Stomach smooth muscle (tissue), 2 donors: ENCODE measurements around the gene TACC3.

ENCODE experiments used
- H3K27ac ChIP-seq: one replicate; pipeline ENCODE4 v1.7.0; 2013; ENCODE audit warnings: mild to moderate bottlenecking, low read length, inconsistent platforms
- H3K27me3 ChIP-seq, 2 donors: one replicate each; pipeline ENCODE4 v1.7.0; 2013; ENCODE audit warnings: low read length in 2 of 2; ENCODE audit not compliant: insufficient read depth in 2 of 2, control insufficient read depth in 1 of 2
- H3K36me3 ChIP-seq, 2 donors: one replicate each; pipeline ENCODE4 v1.7.0; 2013; ENCODE audit warnings: low read length in 2 of 2; ENCODE audit not compliant: control insufficient read depth in 2 of 2, insufficient read depth in 2 of 2
- H3K4me1 ChIP-seq: one replicate; pipeline ENCODE4 v1.7.0; 2013; ENCODE audit warnings: low read length; ENCODE audit not compliant: control insufficient read depth, insufficient read depth
- H3K4me3 ChIP-seq, 2 donors: one replicate each; pipeline ENCODE4 v1.7.0; 2013; ENCODE audit warnings: low read length in 2 of 2
- H3K9ac ChIP-seq, 2 donors: one replicate each; pipeline ENCODE4 v1.7.0; 2013; ENCODE audit warnings: low read length in 2 of 2, mild to moderate bottlenecking in 1 of 2
- H3K9me3 ChIP-seq, 2 donors: one replicate each; pipeline ENCODE4 v1.7.0; 2013; ENCODE audit warnings: low read length in 2 of 2; ENCODE audit not compliant: control insufficient read depth in 2 of 2
- donor health status: healthy.
- donor health status: Pancreatic carcinoma.

The TACC3 gene

DNA sequence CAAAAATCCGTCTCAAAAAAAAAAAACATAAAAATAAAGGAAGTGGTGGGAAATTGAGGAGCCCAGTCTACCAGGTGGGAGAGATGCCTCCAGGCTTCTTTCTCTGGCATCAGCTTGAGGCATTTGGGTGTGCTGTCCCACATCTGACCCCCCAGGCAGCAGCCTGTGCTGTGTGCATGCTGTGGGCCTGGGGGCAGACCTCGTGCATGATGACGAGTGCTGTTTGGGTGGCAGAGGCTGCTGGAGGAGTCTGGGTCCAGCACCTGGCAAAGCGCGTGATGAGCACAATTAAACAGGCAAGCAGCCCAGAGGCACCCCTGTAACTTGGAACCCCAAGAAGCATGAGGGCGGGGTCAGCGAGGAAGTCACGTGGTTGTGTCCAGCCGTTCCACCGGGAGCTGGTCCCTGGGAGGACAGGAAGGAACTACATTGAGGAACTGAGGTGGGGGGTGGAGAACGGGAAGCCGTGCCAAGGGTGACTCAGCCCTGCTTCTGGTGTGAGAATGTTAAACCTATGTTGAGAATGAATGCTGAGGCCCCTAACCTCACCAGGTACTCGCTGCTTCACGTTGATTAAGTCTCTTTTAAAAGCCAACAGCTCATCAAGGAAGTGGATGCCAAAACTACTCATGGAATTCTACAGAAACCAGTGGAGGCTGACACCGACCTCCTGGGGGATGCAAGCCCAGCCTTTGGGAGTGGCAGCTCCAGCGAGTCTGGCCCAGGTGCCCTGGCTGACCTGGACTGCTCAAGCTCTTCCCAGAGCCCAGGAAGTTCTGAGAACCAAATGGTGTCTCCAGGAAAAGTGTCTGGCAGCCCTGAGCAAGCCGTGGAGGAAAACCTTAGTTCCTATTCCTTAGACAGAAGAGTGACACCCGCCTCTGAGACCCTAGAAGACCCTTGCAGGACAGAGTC lies 6.1 kb downstream of the TACC3 start:
- no peak overlapping the region for H3K9ac ChIP-seq
- no peaks in the 10 kb centered on the region for H3K27me3 ChIP-seq
- H3K4me3 ChIP-seq: no peak overlapping the region
- H3K9me3 ChIP-seq: no peaks in the 10 kb centered on the region
- H3K27ac ChIP-seq: no peak overlapping the region
- peaks cover 10 to 19% of the 10 kb centered on the region in 2 donors for H3K36me3 ChIP-seq
- H3K4me1 ChIP-seq: peaks cover 9% of the 10 kb centered on the region

DNA sequence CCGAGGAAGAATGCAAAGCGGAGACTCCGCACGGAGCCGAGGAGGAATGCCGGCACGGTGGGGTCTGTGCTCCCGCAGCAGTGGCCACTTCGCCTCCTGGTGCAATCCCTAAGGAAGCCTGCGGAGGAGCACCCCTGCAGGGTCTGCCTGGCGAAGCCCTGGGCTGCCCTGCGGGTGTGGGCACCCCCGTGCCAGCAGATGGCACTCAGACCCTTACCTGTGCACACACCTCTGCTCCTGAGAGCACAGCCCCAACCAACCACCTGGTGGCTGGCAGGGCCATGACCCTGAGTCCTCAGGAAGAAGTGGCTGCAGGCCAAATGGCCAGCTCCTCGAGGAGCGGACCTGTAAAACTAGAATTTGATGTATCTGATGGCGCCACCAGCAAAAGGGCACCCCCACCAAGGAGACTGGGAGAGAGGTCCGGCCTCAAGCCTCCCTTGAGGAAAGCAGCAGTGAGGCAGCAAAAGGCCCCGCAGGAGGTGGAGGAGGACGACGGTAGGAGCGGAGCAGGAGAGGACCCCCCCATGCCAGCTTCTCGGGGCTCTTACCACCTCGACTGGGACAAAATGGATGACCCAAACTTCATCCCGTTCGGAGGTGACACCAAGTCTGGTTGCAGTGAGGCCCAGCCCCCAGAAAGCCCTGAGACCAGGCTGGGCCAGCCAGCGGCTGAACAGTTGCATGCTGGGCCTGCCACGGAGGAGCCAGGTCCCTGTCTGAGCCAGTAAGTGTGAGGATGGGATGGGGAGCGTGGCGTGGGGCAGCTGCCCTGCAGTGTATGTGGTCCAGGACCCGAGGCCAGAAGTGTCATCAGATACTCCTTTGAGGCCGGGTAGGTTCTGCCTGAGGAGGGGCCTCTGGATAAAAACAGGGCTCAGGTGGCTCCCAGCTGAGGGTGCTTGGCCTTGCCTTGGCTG lies 7.0 kb downstream of the TACC3 start:
- H3K9me3 ChIP-seq: no peaks in the 10 kb centered on the region
- H3K9ac ChIP-seq: no peak overlapping the region
- H3K4me1 ChIP-seq: peaks cover 5% of the 10 kb centered on the region
- H3K27me3 ChIP-seq: no peaks in the 10 kb centered on the region
- H3K36me3 ChIP-seq: peaks cover 10 to 21% of the 10 kb centered on the region in 2 donors
- no peak overlapping the region for H3K4me3 ChIP-seq
- H3K27ac ChIP-seq: no peak overlapping the region

DNA sequence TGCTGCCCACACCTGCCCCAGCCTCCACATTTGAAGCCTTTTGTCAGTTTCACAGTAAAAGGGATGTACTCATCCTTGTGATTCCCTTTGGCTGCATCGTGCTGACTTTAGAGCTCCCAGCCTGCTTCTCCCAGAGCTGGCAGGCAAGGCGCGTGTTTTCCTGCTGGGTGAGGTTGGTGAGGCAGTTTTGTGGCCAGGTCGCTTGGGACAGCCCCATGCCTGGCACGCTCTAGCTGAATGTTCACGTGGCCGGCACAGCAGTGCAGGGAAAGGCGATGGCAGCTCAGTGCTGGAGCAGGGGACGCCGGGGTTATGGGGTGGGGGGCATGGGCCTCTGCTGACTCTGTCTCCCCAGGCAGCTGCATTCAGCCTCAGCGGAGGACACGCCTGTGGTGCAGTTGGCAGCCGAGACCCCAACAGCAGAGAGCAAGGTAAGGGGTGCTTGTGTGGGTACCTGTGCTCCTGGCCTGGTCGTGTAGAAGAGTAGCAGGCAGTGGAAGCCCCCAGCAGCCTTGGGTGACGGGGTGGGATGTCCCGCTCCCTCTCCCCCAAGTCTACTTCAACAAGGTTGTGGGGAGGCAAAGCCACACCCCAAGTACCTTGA lies 9.3 kb downstream of the TACC3 start:
- no peak overlapping the region for H3K27ac ChIP-seq
- peaks cover 2% of the 10 kb centered on the region for H3K4me1 ChIP-seq
- no peak overlapping the region for H3K9ac ChIP-seq
- H3K9me3 ChIP-seq: no peaks in the 10 kb centered on the region
- H3K36me3 ChIP-seq: peaks cover 8 to 15% of the 10 kb centered on the region in 2 donors
- no peak overlapping the region for H3K4me3 ChIP-seq
- no peaks in the 10 kb centered on the region for H3K27me3 ChIP-seq

DNA sequence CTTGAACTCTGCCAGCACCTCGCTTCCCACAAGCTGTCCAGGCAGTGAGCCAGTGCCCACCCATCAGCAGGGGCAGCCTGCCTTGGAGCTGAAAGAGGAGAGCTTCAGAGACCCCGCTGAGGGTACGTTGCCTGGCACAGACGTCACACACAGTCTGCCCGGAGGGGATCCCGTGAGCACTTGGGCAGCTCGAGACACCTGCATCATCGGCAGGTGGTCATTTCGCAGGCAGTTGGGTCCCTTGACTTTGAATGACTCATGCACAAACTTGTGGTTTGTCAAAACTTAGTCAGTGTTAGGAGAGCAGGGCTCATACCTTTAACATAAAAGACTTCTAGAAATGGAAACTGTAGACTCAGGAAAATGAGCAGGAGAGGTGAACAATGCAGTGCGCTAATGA lies 9.9 kb downstream of the TACC3 start:
- peaks cover 2% of the 10 kb centered on the region for H3K4me1 ChIP-seq
- H3K27me3 ChIP-seq: no peaks in the 10 kb centered on the region
- no peaks in the 10 kb centered on the region for H3K9me3 ChIP-seq
- no peak overlapping the region for H3K9ac ChIP-seq
- no peak overlapping the region for H3K4me3 ChIP-seq
- peaks cover 7 to 14% of the 10 kb centered on the region in 2 donors for H3K36me3 ChIP-seq
- H3K27ac ChIP-seq: no peak overlapping the region

DNA sequence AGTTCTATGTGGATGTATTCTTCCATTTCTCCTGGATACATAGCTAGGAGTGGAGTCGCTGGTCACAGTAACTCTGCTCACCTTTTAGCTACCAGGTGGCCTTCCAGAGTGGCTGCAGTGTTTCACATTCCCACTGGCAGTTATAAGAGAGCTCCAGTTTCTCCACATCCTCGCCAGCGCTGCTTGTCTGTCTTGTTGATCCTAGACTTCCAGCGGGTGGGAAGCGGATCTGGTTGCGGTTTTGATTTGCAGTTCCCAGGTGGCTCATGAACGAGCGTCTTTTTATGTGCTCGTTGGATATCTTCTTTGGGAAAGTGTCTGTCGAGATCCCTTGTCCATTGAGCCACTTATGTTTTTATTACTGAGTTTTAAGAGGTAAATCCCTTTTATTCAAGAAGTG lies 11.6 kb downstream of the TACC3 start:
- Histone ChIP-seq H3K27me3 (no peaks in the 10 kb centered on the region), H3K27ac (no peak overlapping the region)

DNA sequence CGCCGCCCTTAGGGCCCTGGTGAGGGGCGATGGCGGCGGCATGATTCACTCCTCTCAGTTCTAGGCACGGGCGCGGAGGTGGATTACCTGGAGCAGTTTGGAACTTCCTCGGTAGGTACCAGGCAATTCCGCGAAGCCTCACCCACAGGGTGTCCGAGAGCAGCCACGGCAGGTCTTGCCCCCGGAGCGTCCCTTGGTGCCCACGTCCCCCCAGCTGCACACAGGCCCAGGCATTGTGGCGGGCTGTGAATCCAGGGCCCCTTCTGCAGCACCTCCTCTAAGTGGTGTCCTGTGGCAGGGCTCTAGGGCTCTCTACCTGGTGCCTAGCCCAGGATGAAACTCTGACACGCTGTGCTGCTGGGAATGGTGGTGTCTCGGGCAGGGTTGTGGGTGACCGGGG lies 13.9 kb downstream of the TACC3 start:
- no peaks in the 10 kb centered on the region for H3K27me3 ChIP-seq
- H3K36me3 ChIP-seq: peaks cover 12% of the 10 kb centered on the region in 2 donors
- peaks cover 0 to 9% of the 10 kb centered on the region in 2 donors for H3K9me3 ChIP-seq
- H3K9ac ChIP-seq: no peak overlapping the region
- H3K4me1 ChIP-seq: no peaks in the 10 kb centered on the region
- H3K4me3 ChIP-seq: no peak overlapping the region
- H3K27ac ChIP-seq: no peak overlapping the region

More for the DNA sequence above, 11.6 kb downstream of the TACC3 start:
- no peak overlapping the region for H3K4me3 ChIP-seq
- H3K36me3 ChIP-seq: peaks cover 12 to 14% of the 10 kb centered on the region in 2 donors
- H3K9ac ChIP-seq: no peak overlapping the region
- peaks cover 0 to under 1% of the 10 kb centered on the region in 2 donors for H3K9me3 ChIP-seq
- H3K4me1 ChIP-seq: no peaks in the 10 kb centered on the region

DNA sequence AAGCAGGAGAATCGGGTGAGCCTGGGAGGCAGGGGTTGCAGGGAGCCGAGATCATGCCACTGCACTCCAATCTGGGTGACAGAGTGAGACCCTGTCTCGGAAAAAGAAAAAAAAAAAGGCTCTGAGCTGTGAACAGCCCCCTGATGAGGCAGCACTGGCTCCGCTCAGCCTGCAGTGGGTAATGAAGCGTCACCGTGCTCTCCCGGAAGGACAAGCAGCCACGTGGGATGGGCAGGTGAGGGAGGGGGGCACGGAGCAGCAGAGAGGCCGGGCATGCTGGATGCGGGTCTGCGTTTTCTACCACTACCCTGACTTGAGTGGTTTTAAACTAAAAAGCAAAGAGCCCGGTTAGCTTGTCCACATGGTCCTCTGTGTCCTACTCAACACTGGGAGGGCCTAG lies 15.5 kb downstream of the TACC3 start:
- no peak overlapping the region for H3K9ac ChIP-seq

DNA sequence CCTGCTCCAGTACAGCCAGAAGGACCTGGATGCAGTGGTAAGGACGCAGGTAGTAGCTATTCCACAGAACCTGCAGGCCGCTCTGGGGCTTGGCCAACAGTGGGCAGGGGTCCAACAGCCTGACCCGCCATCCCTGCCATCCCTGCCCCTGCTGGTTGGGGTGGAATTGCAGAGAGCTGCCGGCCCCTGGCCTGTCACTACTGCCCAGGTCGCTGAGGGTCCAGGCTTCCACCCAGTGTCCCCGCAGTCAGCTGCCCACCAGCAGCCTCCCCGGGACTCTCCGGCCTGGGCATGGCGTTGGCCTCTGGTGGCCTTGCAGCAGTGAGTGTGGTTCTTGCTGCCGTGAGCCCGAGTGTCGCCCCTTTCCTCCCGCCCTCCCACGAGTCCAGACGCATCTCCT lies 16.3 kb downstream of the TACC3 start:
- no peak overlapping the region for H3K27ac ChIP-seq
- H3K9ac ChIP-seq: no peak overlapping the region
- no peaks in the 10 kb centered on the region for H3K4me1 ChIP-seq
- peaks cover 0 to 9% of the 10 kb centered on the region in 2 donors for H3K9me3 ChIP-seq
- no peaks in the 10 kb centered on the region for H3K27me3 ChIP-seq
- no peak overlapping the region for H3K4me3 ChIP-seq
- peaks cover 4 to 12% of the 10 kb centered on the region in 2 donors for H3K36me3 ChIP-seq

More for the DNA sequence above, 15.5 kb downstream of the TACC3 start:
- H3K27ac ChIP-seq: no peak overlapping the region
- H3K36me3 ChIP-seq: peaks cover 6 to 12% of the 10 kb centered on the region in 2 donors
- H3K9me3 ChIP-seq: peaks cover 0 to 9% of the 10 kb centered on the region in 2 donors
- H3K4me1 ChIP-seq: no peaks in the 10 kb centered on the region
- no peaks in the 10 kb centered on the region for H3K27me3 ChIP-seq
- H3K4me3 ChIP-seq: no peak overlapping the region

DNA sequence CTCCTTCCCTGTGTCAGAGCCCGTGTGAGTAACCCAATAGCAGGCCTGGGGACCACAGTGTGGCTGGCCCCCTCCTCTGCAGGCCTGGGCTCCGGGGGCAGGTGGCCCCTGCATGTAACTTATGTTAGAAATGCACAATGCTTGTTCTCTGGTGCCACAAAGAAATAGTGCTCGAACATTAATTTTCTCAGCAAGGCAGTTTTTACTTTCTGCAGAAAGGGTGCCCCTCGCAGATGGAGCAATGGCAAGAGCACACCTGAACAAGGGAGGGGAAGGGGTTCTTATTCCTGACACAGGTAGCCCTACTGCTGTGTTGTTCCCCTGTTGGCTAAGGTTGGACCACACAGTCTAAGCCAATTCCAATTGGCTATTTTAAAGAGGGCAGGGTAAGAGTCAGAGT lies 17.1 kb downstream of the TACC3 start:
- no peak overlapping the region for H3K9ac ChIP-seq
- H3K36me3 ChIP-seq: peaks cover 4 to 12% of the 10 kb centered on the region in 2 donors
- no peak overlapping the region for H3K27ac ChIP-seq
- H3K4me3 ChIP-seq: no peak overlapping the region
- H3K4me1 ChIP-seq: no peaks in the 10 kb centered on the region
- peaks cover 0 to 9% of the 10 kb centered on the region in 2 donors for H3K9me3 ChIP-seq
- H3K27me3 ChIP-seq: no peaks in the 10 kb centered on the region

DNA sequence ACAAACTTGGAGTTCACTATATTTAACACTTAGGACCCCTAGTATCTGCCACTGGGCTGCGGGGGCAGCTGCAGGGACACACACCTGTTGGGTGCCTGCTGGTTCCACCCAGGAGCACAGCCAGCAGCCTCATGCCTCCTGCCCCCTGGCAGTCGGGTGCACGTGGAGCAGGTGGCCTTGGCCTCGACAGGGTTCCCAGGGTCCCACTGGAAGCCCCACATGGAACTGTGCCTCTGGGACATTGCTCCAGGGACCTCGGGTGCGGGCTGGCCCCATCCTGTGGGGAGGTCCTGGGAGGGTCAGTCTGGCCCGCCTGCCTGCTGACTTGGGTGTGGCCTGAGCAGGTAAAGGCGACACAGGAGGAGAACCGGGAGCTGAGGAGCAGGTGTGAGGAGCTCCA lies 18.0 kb downstream of the TACC3 start:
- Histone ChIP-seq H3K27ac (no peak overlapping the region), H3K9me3 (peaks cover 0 to 9% of the 10 kb centered on the region in 2 donors), H3K36me3 (peaks cover 4 to 12% of the 10 kb centered on the region in 2 donors), H3K4me3 (no peak overlapping the region), H3K9ac (no peak overlapping the region), H3K4me1 (no peaks in the 10 kb centered on the region), H3K27me3 (no peaks in the 10 kb centered on the region)
